ENCODE measurements around the gene MVP. TPM values are rescaled to one million over a fixed set of nuclear protein-coding genes. Genes with fewer than 3 reads are reported as not detected.
"Not testable (repeated sequence)": the region's sequence is repeated elsewhere in the genome, so short reads cannot be mapped to it uniquely, and the experiment has no call there.

MVP gene
- total RNA-seq, result 100 to 1,000 TPM; 150 to 322 TPM
- polyA plus RNA-seq, result 100 to 1,000 TPM; 239 to 267 TPM
- long read RNA-seq, donor 1, partial matches to known transcripts, result 151 of 158 reads
- long read RNA-seq, donor 1, other reads (novel, unspliced or antisense), result 0 of 158 reads
- long read RNA-seq, donor 2, result 0 reads
- long read RNA-seq, donor 3, result 0 reads
- long read RNA-seq, donor 4, result 0 reads
- long read RNA-seq, donor 5, result 0 reads

DNA sequence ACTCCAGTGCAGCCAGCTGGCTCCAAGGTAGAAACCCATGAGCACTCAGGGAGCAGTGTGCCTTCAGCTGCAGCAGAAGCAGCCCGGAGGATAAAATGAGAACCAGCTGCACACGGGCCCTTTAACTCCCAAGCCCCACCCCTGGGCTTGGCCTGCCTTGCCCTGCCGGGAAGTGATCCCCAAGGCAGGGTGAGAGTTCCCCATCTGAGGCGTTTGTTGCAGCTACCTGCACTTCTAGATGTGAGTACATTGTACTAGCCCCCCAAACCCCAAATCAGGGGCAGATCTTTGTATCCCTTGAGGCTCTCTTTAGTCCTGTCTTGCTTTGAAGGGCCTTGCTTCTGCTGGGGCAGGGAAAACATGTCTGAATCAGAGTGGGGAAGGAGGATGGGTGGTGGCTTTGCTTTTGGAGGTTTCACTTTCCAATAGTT lies at the start of gene MVP:
Gene MVP, plus strand, starts transcription at position 192 of the 431 bp plus-strand sequence. CDS start 10,088 bp downstream, outside the sequence.
- Histone ChIP-seq H3K27ac (ENCODE audit: low read depth in 1 of 2, low read length in 1 of 2) (peak within 1 kb of the TSS; percentile 66 to 81), H3K27me3 (ENCODE audit: control insufficient read depth in 3 of 3, insufficient read depth in 3 of 3, low read length in 2 of 3) (no peaks in the 10 kb centered on the region), H3K36me3 (ENCODE audit: control insufficient read depth in 4 of 4, insufficient read depth in 4 of 4, low read length in 4 of 4) (peaks cover 0 to 16% (median 9%) of the 10 kb centered on the region in 4 donors), H3K9me3 (ENCODE audit: control insufficient read depth in 4 of 4, insufficient read depth in 3 of 4, low read length in 3 of 4) (no peaks in the 10 kb centered on the region), H3K4me3 (peak within 1 kb of the TSS; percentile 80), H3K4me1 (ENCODE audit: control insufficient read depth in 5 of 5, insufficient read depth in 5 of 5, low read length in 5 of 5) (peaks cover 5 to 42% (median 18%) of the 10 kb centered on the region in 5 donors), H3K9ac (ENCODE audit: insufficient read depth in 1 of 2, low read length in 2 of 2) (peak within 1 kb of the TSS in 1 of 2 donors; percentile 67)
- no peak for ATAC-seq (ENCODE audit: insufficient read depth, low FRiP score)
- peak in 1 of 3 donors; percentile 50 for DNase-seq
- TF ChIP-seq, protein P1, sequence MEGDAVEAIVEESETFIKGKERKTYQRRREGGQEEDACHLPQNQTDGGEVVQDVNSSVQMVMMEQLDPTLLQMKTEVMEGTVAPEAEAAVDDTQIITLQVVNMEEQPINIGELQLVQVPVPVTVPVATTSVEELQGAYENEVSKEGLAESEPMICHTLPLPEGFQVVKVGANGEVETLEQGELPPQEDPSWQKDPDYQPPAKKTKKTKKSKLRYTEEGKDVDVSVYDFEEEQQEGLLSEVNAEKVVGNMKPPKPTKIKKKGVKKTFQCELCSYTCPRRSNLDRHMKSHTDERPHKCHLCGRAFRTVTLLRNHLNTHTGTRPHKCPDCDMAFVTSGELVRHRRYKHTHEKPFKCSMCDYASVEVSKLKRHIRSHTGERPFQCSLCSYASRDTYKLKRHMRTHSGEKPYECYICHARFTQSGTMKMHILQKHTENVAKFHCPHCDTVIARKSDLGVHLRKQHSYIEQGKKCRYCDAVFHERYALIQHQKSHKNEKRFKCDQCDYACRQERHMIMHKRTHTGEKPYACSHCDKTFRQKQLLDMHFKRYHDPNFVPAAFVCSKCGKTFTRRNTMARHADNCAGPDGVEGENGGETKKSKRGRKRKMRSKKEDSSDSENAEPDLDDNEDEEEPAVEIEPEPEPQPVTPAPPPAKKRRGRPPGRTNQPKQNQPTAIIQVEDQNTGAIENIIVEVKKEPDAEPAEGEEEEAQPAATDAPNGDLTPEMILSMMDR (IDR thresholded peaks at IDR 0.05; ENCODE audit: control extremely low read depth, extremely low read depth), result no peak
- 0% methylated on average over 4 of the region's 4 CpGs for WGBS, 2 donors

DNA sequence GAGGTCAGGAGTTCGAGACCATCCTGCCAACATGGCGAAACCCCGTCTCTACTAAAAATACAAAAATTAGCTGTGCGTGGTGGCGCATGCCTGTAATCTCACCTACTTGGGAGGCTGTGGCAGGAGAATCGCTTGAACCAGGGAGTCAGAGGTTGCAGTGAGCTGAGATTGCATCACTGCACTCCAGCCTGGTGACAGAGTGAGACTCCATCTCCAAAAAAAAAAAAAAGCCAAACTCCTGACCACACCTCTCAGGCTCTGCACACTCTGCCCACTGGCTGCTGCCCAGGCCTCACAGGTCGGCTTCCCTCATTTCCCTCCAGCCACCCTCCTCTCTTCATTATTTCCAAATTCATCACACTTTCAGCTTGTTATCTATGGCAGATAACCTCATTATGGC lies 47.9 kb upstream of the MVP start:
- not testable (repeated sequence) for H3K27ac ChIP-seq (ENCODE audit: low read depth in 1 of 2, low read length in 1 of 2); ATAC-seq (ENCODE audit: insufficient read depth, low FRiP score); H3K9me3 ChIP-seq (ENCODE audit: control insufficient read depth in 4 of 4, insufficient read depth in 3 of 4, low read length in 3 of 4); H3K36me3 ChIP-seq (ENCODE audit: control insufficient read depth in 4 of 4, insufficient read depth in 4 of 4, low read length in 4 of 4); DNase-seq; H3K9ac ChIP-seq (ENCODE audit: insufficient read depth in 1 of 2, low read length in 2 of 2); H3K4me3 ChIP-seq; H3K4me1 ChIP-seq (ENCODE audit: control insufficient read depth in 5 of 5, insufficient read depth in 5 of 5, low read length in 5 of 5); H3K27me3 ChIP-seq (ENCODE audit: control insufficient read depth in 3 of 3, insufficient read depth in 3 of 3, low read length in 2 of 3)
- WGBS, 2 donors, result 70 to 81% methylated on average over 7 of the region's 7 CpGs

GRCh38 chr16:29774730-29775129 lies 45.5 kb upstream of the MVP start:
- Histone ChIP-seq H3K36me3 (ENCODE audit: control insufficient read depth in 4 of 4, insufficient read depth in 4 of 4, low read length in 4 of 4) (no peaks in the 10 kb centered on the region), H3K27ac (ENCODE audit: low read depth in 1 of 2, low read length in 1 of 2) (no peak overlapping the region), H3K4me1 (ENCODE audit: control insufficient read depth in 5 of 5, insufficient read depth in 5 of 5, low read length in 5 of 5) (no peaks in the 10 kb centered on the region), H3K9me3 (ENCODE audit: control insufficient read depth in 4 of 4, insufficient read depth in 3 of 4, low read length in 3 of 4) (no peaks in the 10 kb centered on the region), H3K4me3 (no peak overlapping the region), H3K27me3 (ENCODE audit: control insufficient read depth in 3 of 3, insufficient read depth in 3 of 3, low read length in 2 of 3) (no peaks in the 10 kb centered on the region), H3K9ac (ENCODE audit: insufficient read depth in 1 of 2, low read length in 2 of 2) (no peak overlapping the region)
- TF ChIP-seq, protein P1 (IDR thresholded peaks at IDR 0.05; ENCODE audit: control extremely low read depth, extremely low read depth), result no peak
- 87 to 92% methylated on average over 5 of the region's 5 CpGs for WGBS, 2 donors
- ATAC-seq (ENCODE audit: insufficient read depth, low FRiP score), result no peak
- DNase-seq, result no peak

GRCh38 chr16:29775742-29776408 lies 44.4 kb upstream of the MVP start:
- H3K27me3 ChIP-seq (ENCODE audit: control insufficient read depth in 3 of 3, insufficient read depth in 3 of 3, low read length in 2 of 3), result no peaks in the 10 kb centered on the region
- H3K9me3 ChIP-seq (ENCODE audit: control insufficient read depth in 4 of 4, insufficient read depth in 3 of 4, low read length in 3 of 4), result no peaks in the 10 kb centered on the region
- no peaks in the 10 kb centered on the region for H3K4me1 ChIP-seq (ENCODE audit: control insufficient read depth in 5 of 5, insufficient read depth in 5 of 5, low read length in 5 of 5)
- TF ChIP-seq, protein P1 (IDR thresholded peaks at IDR 0.05; ENCODE audit: control extremely low read depth, extremely low read depth), result no peak
- H3K9ac ChIP-seq (ENCODE audit: insufficient read depth in 1 of 2, low read length in 2 of 2), result no peak overlapping the region
- no peak overlapping the region for H3K4me3 ChIP-seq
- H3K27ac ChIP-seq (ENCODE audit: low read depth in 1 of 2, low read length in 1 of 2), result no peak overlapping the region
- DNase-seq (no peak), ATAC-seq (ENCODE audit: insufficient read depth, low FRiP score) (no peak)
- 67 to 81% methylated on average over 4 of the region's 4 CpGs for WGBS, 2 donors
- no peaks in the 10 kb centered on the region for H3K36me3 ChIP-seq (ENCODE audit: control insufficient read depth in 4 of 4, insufficient read depth in 4 of 4, low read length in 4 of 4)
